NT2/D1 (cell line): Measurements from ENCODE around the gene CTDP1.

Experiments used
- DNase-seq: peaks from one replicate; pipeline ENCODE4 v3.0.0-alpha.2; 2011; ENCODE audit warnings: low read depth, low spot score
- H3K27me3 ChIP-seq: 2 replicates; pipeline ENCODE4 v1.6.0; 2011; ENCODE audit warnings: mild to moderate bottlenecking; ENCODE audit not compliant: insufficient read length, insufficient read depth
- H3K36me3 ChIP-seq: 2 replicates; pipeline ENCODE4 v1.6.1; 2011; ENCODE audit warnings: mild to moderate bottlenecking, low read length, mixed read lengths; ENCODE audit not compliant: insufficient read depth, insufficient read length
- H3K4me1 ChIP-seq: 2 replicates; pipeline ENCODE4 v1.5.1; 2011; ENCODE audit not compliant: insufficient read depth, insufficient read length
- H3K4me3 ChIP-seq: 2 replicates; pipeline ENCODE4 v1.5.1; 2011; ENCODE audit warnings: low read depth; ENCODE audit not compliant: insufficient read length
- H3K9ac ChIP-seq: 2 replicates; pipeline ENCODE4 v1.6.0; 2011; ENCODE audit warnings: low read depth; ENCODE audit not compliant: insufficient read length
- H3K9me3 ChIP-seq: 2 replicates; pipeline ENCODE4 v1.5.1; 2011; ENCODE audit warnings: mild to moderate bottlenecking, low read length; ENCODE audit not compliant: insufficient read depth
- SUZ12 ChIP-seq: IDR thresholded peaks from 2 replicates; pipeline ENCODE4 v1.6.1; 2011; ENCODE audit not compliant: insufficient read length, insufficient read depth; ENCODE audit errors: extremely low read depth
- YY1 ChIP-seq: IDR thresholded peaks from 2 replicates; pipeline ENCODE4 v1.6.1; 2011; ENCODE audit not compliant: insufficient read length, insufficient read depth
- ZNF274 ChIP-seq: IDR thresholded peaks from 2 replicates; pipeline ENCODE4 v1.6.1; 2011; ENCODE audit warnings: mild to moderate bottlenecking, low read depth, low read length

CTDP1 gene

GRCh38 chr18:79695856-79696850 is 16.6 kb downstream of the CTDP1 start:
- Histone ChIP-seq H3K9ac (no peak overlapping the region), H3K27me3 (no peaks in the 10 kb centered on the region), H3K4me3 (no peak overlapping the region), H3K36me3 (peaks cover 59% of the 10 kb centered on the region), H3K4me1 (peaks cover 10% of the 10 kb centered on the region), H3K9me3 (no peaks in the 10 kb centered on the region)
- DNase-seq = no peak
- TF ChIP-seq YY1 = no peak
- TF ChIP-seq ZNF274 = no peak
- TF ChIP-seq SUZ12 = no peak

GRCh38 chr18:79697178-79697577 is 17.6 kb downstream of the CTDP1 start:
- H3K27me3 ChIP-seq = no peaks in the 10 kb centered on the region
- H3K36me3 ChIP-seq = peaks cover 65% of the 10 kb centered on the region
- H3K4me1 ChIP-seq = peaks cover 10% of the 10 kb centered on the region
- H3K9me3 ChIP-seq = no peaks in the 10 kb centered on the region
- no peak for DNase-seq
- no peak overlapping the region for H3K9ac ChIP-seq
- H3K4me3 ChIP-seq = no peak overlapping the region
- TF ChIP-seq SUZ12 (no peak), YY1 (no peak), ZNF274 (no peak)

- Histone ChIP-seq H3K9ac (no peak overlapping the region), H3K27me3 (no peaks in the 10 kb centered on the region), H3K4me3 (no peak overlapping the region), H3K36me3 (peaks cover 69% of the 10 kb centered on the region), H3K9me3 (no peaks in the 10 kb centered on the region), H3K4me1 (peaks cover 7% of the 10 kb centered on the region)
- no peak for TF ChIP-seq SUZ12
- TF ChIP-seq ZNF274 = no peak
- no peak for TF ChIP-seq YY1
- no peak for DNase-seq
Measured at GRCh38 chr18:79697976-79698375, 18.4 kb downstream of the CTDP1 start.

GRCh38 chr18:79698668-79699335 is 19.2 kb downstream of the CTDP1 start:
- Histone ChIP-seq H3K4me3 (no peak overlapping the region), H3K4me1 (peaks cover 5% of the 10 kb centered on the region), H3K36me3 (peaks cover 74% of the 10 kb centered on the region), H3K9ac (no peak overlapping the region), H3K9me3 (no peaks in the 10 kb centered on the region), H3K27me3 (no peaks in the 10 kb centered on the region)
- TF ChIP-seq ZNF274 (no peak), YY1 (no peak), SUZ12 (no peak)
- no peak for DNase-seq

GRCh38 chr18:79699653-79700052 is 20.1 kb downstream of the CTDP1 start:
- H3K36me3 ChIP-seq = peaks cover 82% of the 10 kb centered on the region
- no peaks in the 10 kb centered on the region for H3K9me3 ChIP-seq
- H3K9ac ChIP-seq = no peak overlapping the region
- TF ChIP-seq ZNF274 (no peak), SUZ12 (no peak), YY1 (no peak)
- peaks cover 3% of the 10 kb centered on the region for H3K4me1 ChIP-seq
- H3K4me3 ChIP-seq = no peak overlapping the region
- DNase-seq = no peak
- H3K27me3 ChIP-seq = no peaks in the 10 kb centered on the region

- TF ChIP-seq YY1 (no peak), ZNF274 (no peak), SUZ12 (no peak)
- no peaks in the 10 kb centered on the region for H3K9me3 ChIP-seq
- DNase-seq = no peak
- no peak overlapping the region for H3K9ac ChIP-seq
- H3K4me1 ChIP-seq = no peaks in the 10 kb centered on the region
- no peak overlapping the region for H3K4me3 ChIP-seq
- H3K27me3 ChIP-seq = no peaks in the 10 kb centered on the region
- H3K36me3 ChIP-seq = peaks cover 85% of the 10 kb centered on the region
Measured at GRCh38 chr18:79702906-79703305, 23.3 kb downstream of the CTDP1 start.

- H3K4me3 ChIP-seq = no peak overlapping the region
- peaks cover 84% of the 10 kb centered on the region for H3K36me3 ChIP-seq
- no peak overlapping the region for H3K9ac ChIP-seq
- TF ChIP-seq ZNF274 (no peak), YY1 (no peak), SUZ12 (no peak)
- H3K27me3 ChIP-seq = no peaks in the 10 kb centered on the region
- no peaks in the 10 kb centered on the region for H3K4me1 ChIP-seq
- H3K9me3 ChIP-seq = no peaks in the 10 kb centered on the region
- DNase-seq = no peak
Measured at GRCh38 chr18:79704631-79705030, 25.0 kb downstream of the CTDP1 start.
